ENCODE measurements around the gene CYTIP.

CYTIP gene

GRCh38 chr2:157486596-157487270 is 42.8 kb upstream of the CYTIP start:
- no peak for TF ChIP-seq CTCF (IDR thresholded peaks at IDR 0.05; ENCODE audit: borderline replicate concordance, control extremely low read depth, extremely low read depth, insufficient read depth, missing control alignments)
- in situ Hi-C loops (cut with MboI; ENCODE audit: low sequenced_read_pairs, unreplicated experiment), result loop anchor here (10.0 kb wide), 1 partner anchor 182 kb away; no protein-coding TSS in a partner anchor
- no peak for DNase-seq (ENCODE audit: low spot score)

GRCh38 chr2:157480182-157480961 is 36.5 kb upstream of the CYTIP start:
- DNase-seq (ENCODE audit: low spot score), result peak; percentile 30
- in situ Hi-C loops (cut with MboI; ENCODE audit: low sequenced_read_pairs, unreplicated experiment), result loop anchor here (10.0 kb wide), 1 partner anchor 176 kb away; no protein-coding TSS in a partner anchor
- no peak for TF ChIP-seq CTCF (IDR thresholded peaks at IDR 0.05; ENCODE audit: borderline replicate concordance, control extremely low read depth, extremely low read depth, insufficient read depth, missing control alignments)

- no peak for DNase-seq (ENCODE audit: low spot score)
- TF ChIP-seq CTCF (IDR thresholded peaks at IDR 0.05; ENCODE audit: borderline replicate concordance, control extremely low read depth, extremely low read depth, insufficient read depth, missing control alignments), result no peak
- in situ Hi-C loops (cut with MboI; ENCODE audit: low sequenced_read_pairs, unreplicated experiment), result loop anchor here (10.0 kb wide), 1 partner anchor 175 kb away; no protein-coding TSS in a partner anchor
Measured at GRCh38 chr2:157479081-157480027, 35.5 kb upstream of the CYTIP start.

- DNase-seq (ENCODE audit: low spot score), result no peak
- TF ChIP-seq CTCF (IDR thresholded peaks at IDR 0.05; ENCODE audit: borderline replicate concordance, control extremely low read depth, extremely low read depth, insufficient read depth, missing control alignments), result no peak
- in situ Hi-C loops (cut with MboI; ENCODE audit: low sequenced_read_pairs, unreplicated experiment), result no loop called here
Measured at GRCh38 chr2:157477919-157478318, 34.0 kb upstream of the CYTIP start.

- no peak for TF ChIP-seq CTCF (IDR thresholded peaks at IDR 0.05; ENCODE audit: borderline replicate concordance, control extremely low read depth, extremely low read depth, insufficient read depth, missing control alignments)
- no peak for DNase-seq (ENCODE audit: low spot score)
- in situ Hi-C loops (cut with MboI; ENCODE audit: low sequenced_read_pairs, unreplicated experiment), result no loop called here
Measured at GRCh38 chr2:157476953-157477709, 33.2 kb upstream of the CYTIP start.
